GM23338 (cell line): Measurements from ENCODE around the gene LCMT1. TPM values are rescaled to one million over a fixed set of nuclear protein-coding genes. Genes with fewer than 3 reads are reported as not detected.

Source experiments
- ATAC-seq: fragments of 200-7000 bp; cut with Tn5 transposase; 3 replicates; pipeline ENCODE4 v1.9.1; 2020
- DNase-seq: peaks from one replicate; pipeline ENCODE4 v3.0.0-alpha.2; 2015; ENCODE audit warnings: low spot score
- H2AFZ ChIP-seq: fragments of 200-600 bp; sonication (generic); 2 replicates; pipeline ENCODE4 v1.8.0; 2016; ENCODE audit warnings: antibody characterized with exemption, mild to moderate bottlenecking, moderate library complexity
- H3F3A ChIP-seq: fragments of 200-600 bp; sonication (generic); replicated peaks from 2 replicates; pipeline ENCODE4 v1.8.0; 2017; ENCODE audit warnings: antibody characterized with exemption, mixed run types, low read depth
- H3K27ac ChIP-seq: fragments of 200-600 bp; sonication (generic); 2 replicates; pipeline ENCODE4 v1.6.1; 2016; ENCODE audit warnings: low read depth
- H3K27me3 ChIP-seq: fragments of 200-600 bp; sonication (generic); 2 replicates; pipeline ENCODE4 v1.8.0; 2016; ENCODE audit warnings: mild to moderate bottlenecking, mixed run types, moderate library complexity; ENCODE audit not compliant: insufficient read depth
- H3K36me3 ChIP-seq: fragments of 200-600 bp; sonication (generic); 2 replicates; pipeline ENCODE4 v1.8.0; 2016; ENCODE audit warnings: mild to moderate bottlenecking; ENCODE audit not compliant: insufficient read depth
- H3K4me1 ChIP-seq: fragments of 200-600 bp; sonication (generic); 2 replicates; pipeline ENCODE4 v1.8.0; 2016; ENCODE audit warnings: mild to moderate bottlenecking, moderate library complexity; ENCODE audit not compliant: insufficient read depth
- H3K4me2 ChIP-seq: fragments of 200-600 bp; sonication (generic); 2 replicates; pipeline ENCODE4 v1.7.1; 2017; ENCODE audit warnings: mixed run types
- H3K4me3 ChIP-seq: fragments of 200-600 bp; sonication (generic); 2 replicates; pipeline ENCODE4 v1.6.1; 2016; ENCODE audit warnings: mixed run types
- H3K79me2 ChIP-seq: fragments of 200-600 bp; sonication (generic); replicated peaks from 2 replicates; pipeline ENCODE4 v1.8.0; 2017; ENCODE audit warnings: mild to moderate bottlenecking; ENCODE audit not compliant: insufficient read depth
- H3K9me2 ChIP-seq: fragments of 200-600 bp; sonication (generic); 2 replicates; pipeline ENCODE4 v1.8.0; 2017; ENCODE audit not compliant: insufficient read depth
- H4K20me1 ChIP-seq: fragments of 200-600 bp; sonication (generic); replicated peaks from 2 replicates; pipeline ENCODE4 v1.8.0; 2017; ENCODE audit warnings: mild to moderate bottlenecking; ENCODE audit not compliant: insufficient read depth
- H3K27ac Mint-ChIP-seq: 2 replicates; pipeline ENCODE4 v1.8.0; 2020; ENCODE audit warnings: inconsistent platforms, mild to moderate bottlenecking, moderate library complexity, mixed read lengths
- H3K27me3 Mint-ChIP-seq: 3 replicates; pipeline ENCODE4 v1.8.0; 2022; ENCODE audit warnings: low read depth, mild to moderate bottlenecking, moderate library complexity, mixed read lengths, inconsistent platforms; ENCODE audit not compliant: insufficient read depth, poor library complexity
- H3K36me3 Mint-ChIP-seq: 3 replicates; pipeline ENCODE4 v1.8.0; 2021; ENCODE audit warnings: low read depth, mild to moderate bottlenecking, inconsistent platforms, moderate library complexity, mixed read lengths
- H3K4me1 Mint-ChIP-seq: 3 replicates; pipeline ENCODE4 v1.8.0; 2020; ENCODE audit warnings: mild to moderate bottlenecking, inconsistent platforms, mixed read lengths
- H3K4me3 Mint-ChIP-seq: 3 replicates; pipeline ENCODE4 v1.8.0; 2021; ENCODE audit warnings: moderate library complexity, mild to moderate bottlenecking, inconsistent platforms, mixed read lengths
- H3K9me3 Mint-ChIP-seq: 3 replicates; pipeline ENCODE4 v1.8.0; 2020; ENCODE audit warnings: moderate library complexity, mild to moderate bottlenecking, inconsistent platforms, mixed read lengths
- CREB1 ChIP-seq: fragments of 250-450 bp; sonication (Bioruptor Pico); IDR thresholded peaks from 2 replicates; pipeline ENCODE4 v1.5.0; 2020; ENCODE audit warnings: low read depth, mild to moderate bottlenecking, moderate library complexity
- EZH2 ChIP-seq: fragments of 200-600 bp; sonication (generic); IDR thresholded peaks from one replicate; pipeline ENCODE4 v1.8.0; 2017; ENCODE audit warnings: antibody characterized with exemption, mild to moderate bottlenecking, low read depth; ENCODE audit not compliant: unreplicated experiment
- EZH2phosphoT487 ChIP-seq: fragments of 200-600 bp; sonication (generic); IDR thresholded peaks from one replicate; pipeline ENCODE4 v1.8.1; 2018; ENCODE audit warnings: antibody characterized with exemption; ENCODE audit not compliant: unreplicated experiment
- JUNB ChIP-seq: IDR thresholded peaks from one replicate; pipeline ENCODE4 v1.6.1; 2016; ENCODE audit warnings: antibody characterized with exemption; ENCODE audit not compliant: unreplicated experiment
- NANOG ChIP-seq: IDR thresholded peaks from 2 replicates; pipeline ENCODE4 v1.6.1; 2016; ENCODE audit warnings: antibody characterized with exemption, borderline replicate concordance
- POLR2AphosphoS5 ChIP-seq: IDR thresholded peaks from 2 replicates; pipeline ENCODE4 v1.6.1; 2016; ENCODE audit warnings: antibody characterized with exemption, low read depth
- STAT1 ChIP-seq: IDR thresholded peaks from one replicate; pipeline ENCODE4 v1.6.1; 2016; ENCODE audit warnings: antibody characterized with exemption; ENCODE audit not compliant: unreplicated experiment
- ZNF114 ChIP-seq: fragments of 250-450 bp; sonication (Bioruptor Pico); IDR thresholded peaks from 2 replicates; pipeline ENCODE4 v1.5.0; 2020; ENCODE audit warnings: mild to moderate bottlenecking, moderate library complexity
- ZNF331 ChIP-seq: fragments of 250-450 bp; sonication (Bioruptor Pico); IDR thresholded peaks from 2 replicates; pipeline ENCODE4 v1.5.0; 2020; ENCODE audit warnings: low read depth, mild to moderate bottlenecking, moderate library complexity
- polyA plus RNA-seq: library from polyadenylated mRNA; unstranded; fragments of >200 nt; fragmentation: Nextera tagmentation; extraction: Ambion mirVana; gene quantifications from 2 replicates; pipeline ENCODE4 v1.2.1, GENCODE V29; 2016
- total RNA-seq: library from RNA; depleted of rRNA; stranded (reverse); fragments of >200 nt; shearing (Covaris generic); gene quantifications from 2 replicates; pipeline ENCODE4 v1.2.3, GENCODE V29; 2014
- TF ChIP-seq, protein P1 (sequence below): IDR thresholded peaks from one replicate; pipeline ENCODE4 v1.6.1; 2018; ENCODE audit warnings: antibody characterized with exemption; ENCODE audit not compliant: unreplicated experiment
- TF ChIP-seq, protein P2 (sequence below), 2 experiments: fragments of 200-600 bp in 1 of 2; sonication (generic) in 1 of 2; conservative IDR thresholded peaks; 2 replicates each; pipeline versions ENCODE4 v1.5.1 to v1.6.1; 2016 to 2017; ENCODE audit warnings: antibody characterized with exemption in 2 of 2, low read depth in 2 of 2, mild to moderate bottlenecking in 2 of 2, moderate library complexity in 1 of 2
- TF ChIP-seq, protein P3 (sequence below): fragments of 250-450 bp; sonication (Bioruptor Pico); IDR thresholded peaks from 2 replicates; pipeline ENCODE4 v1.5.0; 2020; ENCODE audit warnings: mild to moderate bottlenecking, moderate library complexity
- TF ChIP-seq, protein P4 (sequence below): IDR thresholded peaks from 2 replicates; pipeline ENCODE4 v1.6.1; 2016; ENCODE audit warnings: antibody characterized with exemption

Gene LCMT1
- total and polyA plus RNA-seq, 2 experiments from 2014 or later, result 56.2 to 84.6 TPM

DNA sequence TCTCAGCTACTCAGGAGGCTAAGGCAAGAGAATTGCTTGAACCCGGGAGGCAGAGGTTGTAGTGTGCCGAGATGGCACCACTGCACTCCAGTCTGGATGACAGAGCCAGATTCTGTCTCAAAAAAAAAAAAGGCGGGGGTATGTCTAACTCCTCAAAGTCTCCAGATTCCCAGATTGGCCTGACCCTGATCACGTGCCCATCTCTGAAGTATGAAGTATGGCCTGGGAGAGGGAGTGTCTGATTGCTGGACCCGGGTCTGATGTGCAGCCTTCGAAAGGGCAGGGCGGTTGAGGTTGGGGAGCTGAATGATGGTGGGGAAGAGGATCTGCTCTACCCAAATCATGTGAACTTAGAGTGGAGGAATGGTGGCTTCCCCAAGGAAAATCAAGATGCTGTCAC lies 87.9 kb downstream of the LCMT1 start:
- Mint-ChIP-seq H3K27ac (no peak overlapping the region), H3K36me3 (no peaks in the 10 kb centered on the region), H3K27me3 (peaks cover 2% of the 10 kb centered on the region), H3K4me1 (no peaks in the 10 kb centered on the region), H3K9me3 (no peaks in the 10 kb centered on the region; the same call in 2 of the 3 replicates), H3K4me3 (no peak overlapping the region)
- no peaks in the 10 kb centered on the region for H3K79me2 ChIP-seq
- no peak overlapping the region for H3K27ac ChIP-seq
- H3K4me3 ChIP-seq, result no peak overlapping the region
- H3K4me1 ChIP-seq, result no peaks in the 10 kb centered on the region
- no peak for TF ChIP-seq EZH2phosphoT487
- TF ChIP-seq POLR2AphosphoS5, result no peak
- TF ChIP-seq, protein P1, sequence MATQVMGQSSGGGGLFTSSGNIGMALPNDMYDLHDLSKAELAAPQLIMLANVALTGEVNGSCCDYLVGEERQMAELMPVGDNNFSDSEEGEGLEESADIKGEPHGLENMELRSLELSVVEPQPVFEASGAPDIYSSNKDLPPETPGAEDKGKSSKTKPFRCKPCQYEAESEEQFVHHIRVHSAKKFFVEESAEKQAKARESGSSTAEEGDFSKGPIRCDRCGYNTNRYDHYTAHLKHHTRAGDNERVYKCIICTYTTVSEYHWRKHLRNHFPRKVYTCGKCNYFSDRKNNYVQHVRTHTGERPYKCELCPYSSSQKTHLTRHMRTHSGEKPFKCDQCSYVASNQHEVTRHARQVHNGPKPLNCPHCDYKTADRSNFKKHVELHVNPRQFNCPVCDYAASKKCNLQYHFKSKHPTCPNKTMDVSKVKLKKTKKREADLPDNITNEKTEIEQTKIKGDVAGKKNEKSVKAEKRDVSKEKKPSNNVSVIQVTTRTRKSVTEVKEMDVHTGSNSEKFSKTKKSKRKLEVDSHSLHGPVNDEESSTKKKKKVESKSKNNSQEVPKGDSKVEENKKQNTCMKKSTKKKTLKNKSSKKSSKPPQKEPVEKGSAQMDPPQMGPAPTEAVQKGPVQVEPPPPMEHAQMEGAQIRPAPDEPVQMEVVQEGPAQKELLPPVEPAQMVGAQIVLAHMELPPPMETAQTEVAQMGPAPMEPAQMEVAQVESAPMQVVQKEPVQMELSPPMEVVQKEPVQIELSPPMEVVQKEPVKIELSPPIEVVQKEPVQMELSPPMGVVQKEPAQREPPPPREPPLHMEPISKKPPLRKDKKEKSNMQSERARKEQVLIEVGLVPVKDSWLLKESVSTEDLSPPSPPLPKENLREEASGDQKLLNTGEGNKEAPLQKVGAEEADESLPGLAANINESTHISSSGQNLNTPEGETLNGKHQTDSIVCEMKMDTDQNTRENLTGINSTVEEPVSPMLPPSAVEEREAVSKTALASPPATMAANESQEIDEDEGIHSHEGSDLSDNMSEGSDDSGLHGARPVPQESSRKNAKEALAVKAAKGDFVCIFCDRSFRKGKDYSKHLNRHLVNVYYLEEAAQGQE, result no peak
- no peak for TF ChIP-seq CREB1 (CRISPR knock-in tag)
- TF ChIP-seq, protein P2, sequence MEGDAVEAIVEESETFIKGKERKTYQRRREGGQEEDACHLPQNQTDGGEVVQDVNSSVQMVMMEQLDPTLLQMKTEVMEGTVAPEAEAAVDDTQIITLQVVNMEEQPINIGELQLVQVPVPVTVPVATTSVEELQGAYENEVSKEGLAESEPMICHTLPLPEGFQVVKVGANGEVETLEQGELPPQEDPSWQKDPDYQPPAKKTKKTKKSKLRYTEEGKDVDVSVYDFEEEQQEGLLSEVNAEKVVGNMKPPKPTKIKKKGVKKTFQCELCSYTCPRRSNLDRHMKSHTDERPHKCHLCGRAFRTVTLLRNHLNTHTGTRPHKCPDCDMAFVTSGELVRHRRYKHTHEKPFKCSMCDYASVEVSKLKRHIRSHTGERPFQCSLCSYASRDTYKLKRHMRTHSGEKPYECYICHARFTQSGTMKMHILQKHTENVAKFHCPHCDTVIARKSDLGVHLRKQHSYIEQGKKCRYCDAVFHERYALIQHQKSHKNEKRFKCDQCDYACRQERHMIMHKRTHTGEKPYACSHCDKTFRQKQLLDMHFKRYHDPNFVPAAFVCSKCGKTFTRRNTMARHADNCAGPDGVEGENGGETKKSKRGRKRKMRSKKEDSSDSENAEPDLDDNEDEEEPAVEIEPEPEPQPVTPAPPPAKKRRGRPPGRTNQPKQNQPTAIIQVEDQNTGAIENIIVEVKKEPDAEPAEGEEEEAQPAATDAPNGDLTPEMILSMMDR (conservative IDR thresholded peaks at IDR 0.05; ENCODE audit: low read depth in 2 of 2), result no peak
- no peak for TF ChIP-seq ZNF331 (CRISPR knock-in tag)
- no peak for TF ChIP-seq EZH2
- TF ChIP-seq ZNF114 (CRISPR knock-in tag), result no peak
- TF ChIP-seq, protein P3, sequence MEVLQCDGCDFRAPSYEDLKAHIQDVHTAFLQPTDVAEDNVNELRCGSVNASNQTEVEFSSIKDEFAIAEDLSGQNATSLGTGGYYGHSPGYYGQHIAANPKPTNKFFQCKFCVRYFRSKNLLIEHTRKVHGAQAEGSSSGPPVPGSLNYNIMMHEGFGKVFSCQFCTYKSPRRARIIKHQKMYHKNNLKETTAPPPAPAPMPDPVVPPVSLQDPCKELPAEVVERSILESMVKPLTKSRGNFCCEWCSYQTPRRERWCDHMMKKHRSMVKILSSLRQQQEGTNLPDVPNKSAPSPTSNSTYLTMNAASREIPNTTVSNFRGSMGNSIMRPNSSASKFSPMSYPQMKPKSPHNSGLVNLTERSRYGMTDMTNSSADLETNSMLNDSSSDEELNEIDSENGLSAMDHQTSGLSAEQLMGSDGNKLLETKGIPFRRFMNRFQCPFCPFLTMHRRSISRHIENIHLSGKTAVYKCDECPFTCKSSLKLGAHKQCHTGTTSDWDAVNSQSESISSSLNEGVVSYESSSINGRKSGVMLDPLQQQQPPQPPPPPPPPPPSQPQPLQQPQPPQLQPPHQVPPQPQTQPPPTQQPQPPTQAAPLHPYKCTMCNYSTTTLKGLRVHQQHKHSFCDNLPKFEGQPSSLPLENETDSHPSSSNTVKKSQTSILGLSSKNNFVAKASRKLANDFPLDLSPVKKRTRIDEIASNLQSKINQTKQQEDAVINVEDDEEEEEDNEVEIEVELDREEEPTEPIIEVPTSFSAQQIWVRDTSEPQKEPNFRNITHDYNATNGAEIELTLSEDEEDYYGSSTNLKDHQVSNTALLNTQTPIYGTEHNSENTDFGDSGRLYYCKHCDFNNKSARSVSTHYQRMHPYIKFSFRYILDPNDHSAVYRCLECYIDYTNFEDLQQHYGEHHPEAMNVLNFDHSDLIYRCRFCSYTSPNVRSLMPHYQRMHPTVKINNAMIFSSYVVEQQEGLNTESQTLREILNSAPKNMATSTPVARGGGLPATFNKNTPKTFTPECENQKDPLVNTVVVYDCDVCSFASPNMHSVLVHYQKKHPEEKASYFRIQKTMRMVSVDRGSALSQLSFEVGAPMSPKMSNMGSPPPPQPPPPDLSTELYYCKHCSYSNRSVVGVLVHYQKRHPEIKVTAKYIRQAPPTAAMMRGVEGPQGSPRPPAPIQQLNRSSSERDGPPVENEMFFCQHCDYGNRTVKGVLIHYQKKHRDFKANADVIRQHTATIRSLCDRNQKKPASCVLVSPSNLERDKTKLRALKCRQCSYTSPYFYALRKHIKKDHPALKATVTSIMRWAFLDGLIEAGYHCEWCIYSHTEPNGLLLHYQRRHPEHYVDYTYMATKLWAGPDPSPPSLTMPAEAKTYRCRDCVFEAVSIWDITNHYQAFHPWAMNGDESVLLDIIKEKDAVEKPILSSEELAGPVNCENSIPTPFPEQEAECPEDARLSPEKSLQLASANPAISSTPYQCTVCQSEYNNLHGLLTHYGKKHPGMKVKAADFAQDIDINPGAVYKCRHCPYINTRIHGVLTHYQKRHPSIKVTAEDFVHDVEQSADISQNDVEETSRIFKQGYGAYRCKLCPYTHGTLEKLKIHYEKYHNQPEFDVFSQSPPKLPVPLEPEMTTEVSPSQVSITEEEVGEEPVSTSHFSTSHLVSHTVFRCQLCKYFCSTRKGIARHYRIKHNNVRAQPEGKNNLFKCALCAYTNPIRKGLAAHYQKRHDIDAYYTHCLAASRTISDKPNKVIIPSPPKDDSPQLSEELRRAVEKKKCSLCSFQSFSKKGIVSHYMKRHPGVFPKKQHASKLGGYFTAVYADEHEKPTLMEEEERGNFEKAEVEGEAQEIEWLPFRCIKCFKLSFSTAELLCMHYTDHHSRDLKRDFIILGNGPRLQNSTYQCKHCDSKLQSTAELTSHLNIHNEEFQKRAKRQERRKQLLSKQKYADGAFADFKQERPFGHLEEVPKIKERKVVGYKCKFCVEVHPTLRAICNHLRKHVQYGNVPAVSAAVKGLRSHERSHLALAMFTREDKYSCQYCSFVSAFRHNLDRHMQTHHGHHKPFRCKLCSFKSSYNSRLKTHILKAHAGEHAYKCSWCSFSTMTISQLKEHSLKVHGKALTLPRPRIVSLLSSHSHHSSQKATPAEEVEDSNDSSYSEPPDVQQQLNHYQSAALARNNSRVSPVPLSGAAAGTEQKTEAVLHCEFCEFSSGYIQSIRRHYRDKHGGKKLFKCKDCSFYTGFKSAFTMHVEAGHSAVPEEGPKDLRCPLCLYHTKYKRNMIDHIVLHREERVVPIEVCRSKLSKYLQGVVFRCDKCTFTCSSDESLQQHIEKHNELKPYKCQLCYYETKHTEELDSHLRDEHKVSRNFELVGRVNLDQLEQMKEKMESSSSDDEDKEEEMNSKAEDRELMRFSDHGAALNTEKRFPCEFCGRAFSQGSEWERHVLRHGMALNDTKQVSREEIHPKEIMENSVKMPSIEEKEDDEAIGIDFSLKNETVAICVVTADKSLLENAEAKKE (CRISPR knock-in tag), result no peak
- TF ChIP-seq JUNB, result no peak
- TF ChIP-seq NANOG, result no peak
- TF ChIP-seq STAT1, result no peak
- TF ChIP-seq, protein P4, sequence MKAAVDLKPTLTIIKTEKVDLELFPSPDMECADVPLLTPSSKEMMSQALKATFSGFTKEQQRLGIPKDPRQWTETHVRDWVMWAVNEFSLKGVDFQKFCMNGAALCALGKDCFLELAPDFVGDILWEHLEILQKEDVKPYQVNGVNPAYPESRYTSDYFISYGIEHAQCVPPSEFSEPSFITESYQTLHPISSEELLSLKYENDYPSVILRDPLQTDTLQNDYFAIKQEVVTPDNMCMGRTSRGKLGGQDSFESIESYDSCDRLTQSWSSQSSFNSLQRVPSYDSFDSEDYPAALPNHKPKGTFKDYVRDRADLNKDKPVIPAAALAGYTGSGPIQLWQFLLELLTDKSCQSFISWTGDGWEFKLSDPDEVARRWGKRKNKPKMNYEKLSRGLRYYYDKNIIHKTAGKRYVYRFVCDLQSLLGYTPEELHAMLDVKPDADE, result no peak
- H2AFZ ChIP-seq, result no peak overlapping the region
- H3K9me2 ChIP-seq, result no peaks in the 10 kb centered on the region
- DNase-seq, result no peak
- H3K4me2 ChIP-seq, result no peak overlapping the region
- H3K36me3 ChIP-seq, result no peaks in the 10 kb centered on the region
- no peaks in the 10 kb centered on the region for H3K27me3 ChIP-seq
- no peak for ATAC-seq
- H3F3A ChIP-seq, result no peaks in the 10 kb centered on the region
- H4K20me1 ChIP-seq, result no peaks in the 10 kb centered on the region
